Large intestine (tissue), 3 donors: ENCODE results near the gene CTRB2. TPM values are rescaled to one million over a fixed set of nuclear protein-coding genes. Genes with fewer than 3 reads are reported as not detected.

Experiments
- DNase-seq, 2 donors: peaks; one replicate each; pipeline versions ENCODE4 v3.0.0 to v3.0.0-alpha.2; 2013
- H3K27ac ChIP-seq: one replicate; pipeline ENCODE4 v1.5.1; 2013; ENCODE audit warnings: low read length
- H3K27me3 ChIP-seq: 2 replicates; pipeline ENCODE4 v1.6.1; 2013; ENCODE audit warnings: low read length; ENCODE audit not compliant: control insufficient read depth, insufficient read depth
- H3K36me3 ChIP-seq: 2 replicates; pipeline ENCODE4 v1.6.1; 2013; ENCODE audit warnings: low read length; ENCODE audit not compliant: control insufficient read depth, insufficient read depth
- H3K4me1 ChIP-seq: one replicate; pipeline ENCODE4 v1.6.1; 2013; ENCODE audit warnings: low read length; ENCODE audit not compliant: control insufficient read depth, insufficient read depth
- H3K4me3 ChIP-seq: one replicate; pipeline ENCODE4 v1.5.1; 2013; ENCODE audit warnings: low read length
- H3K9me3 ChIP-seq: one replicate; pipeline ENCODE4 v1.6.1; 2013; ENCODE audit warnings: mild to moderate bottlenecking, low read depth, low read length, moderate library complexity; ENCODE audit not compliant: control insufficient read depth
- WGBS: methylation state at CpG from one replicate; pipeline ENCODE4 v1.1.5; 2013; ENCODE audit warnings: low lambda C conversion rate; ENCODE audit not compliant: insufficient coverage; 5-methylcytosine and 5-hydroxymethylcytosine counted together
- polyA plus RNA-seq: library from polyadenylated mRNA; unstranded; fragments of 120-200 nt; gene quantifications from one replicate; pipeline ENCODE4 v1.2.1, GENCODE V29; 2013

The CTRB2 gene
- polyA plus RNA-seq, 1 donor, result not detected

- peaks cover 17% of the 10 kb centered on the region for H3K9me3 ChIP-seq
- no peaks in the 10 kb centered on the region for H3K4me1 ChIP-seq
- no CpG with 5 or more reads among the region's 1 CpG for WGBS
- H3K27me3 ChIP-seq, result no peaks in the 10 kb centered on the region
- H3K36me3 ChIP-seq, result peaks cover 28% of the 10 kb centered on the region
- H3K27ac ChIP-seq, result no peak overlapping the region
- no peak overlapping the region for H3K4me3 ChIP-seq
- DNase-seq, result no peak
These were observed 46.6 kb downstream of the CTRB2 start for GRCh38 chr16:75160386-75160785.

Other genes starting within 250 kb of the CTRB2 start
- 66.8 TPM for gene WDR59, start 222.0 kb downstream of the CTRB2 start, polyA plus RNA-seq
- 14.0 TPM for gene ZNRF1, start 208.1 kb downstream of the CTRB2 start, polyA plus RNA-seq
- gene LDHD, start 90.4 kb downstream of the CTRB2 start, polyA plus RNA-seq, result 2.2 TPM
- 8.3 TPM for gene ZFP1, start 58.6 kb downstream of the CTRB2 start, polyA plus RNA-seq
- not detected for gene CTRB1, start 11.8 kb upstream of the CTRB2 start, polyA plus RNA-seq
- 58.6 TPM for gene BCAR1, start 44.5 kb upstream of the CTRB2 start, polyA plus RNA-seq
- 121 TPM for gene CFDP1, start 226.3 kb upstream of the CTRB2 start, polyA plus RNA-seq